ENCODE measurements around the gene KIF13A. TPM values are rescaled to one million over a fixed set of nuclear protein-coding genes. Genes with fewer than 3 reads are reported as not detected.

The KIF13A gene
- total RNA-seq, 1 donor from 2014 or later, result 54.4 TPM

- no peak for TF ChIP-seq CTCF (IDR thresholded peaks at IDR 0.05; ENCODE audit: unreplicated experiment)
- Mint-ChIP-seq H3K4me3 (no peak overlapping the region), H3K27me3 (ENCODE audit: low read depth) (no peaks in the 10 kb centered on the region), H3K4me1 (peaks cover 16% of the 10 kb centered on the region), H3K9me3 (no peaks in the 10 kb centered on the region), H3K36me3 (peaks cover 2% of the 10 kb centered on the region), H3K27ac (no peak overlapping the region)
- DNase-seq (ENCODE audit: low spot score in 2 of 2, unreplicated experiment in 2 of 2), result no peak
Measured at GRCh38 chr6:17856306-17856705, 131.1 kb downstream of the KIF13A start.

GRCh38 chr6:17855381-17855780 is 132.1 kb downstream of the KIF13A start:
- no peak overlapping the region for H3K27ac Mint-ChIP-seq
- H3K27me3 Mint-ChIP-seq (ENCODE audit: low read depth), result no peaks in the 10 kb centered on the region
- peaks cover 6% of the 10 kb centered on the region for H3K36me3 Mint-ChIP-seq
- no peak for DNase-seq (ENCODE audit: low spot score in 2 of 2, unreplicated experiment in 2 of 2)
- no peaks in the 10 kb centered on the region for H3K9me3 Mint-ChIP-seq
- TF ChIP-seq CTCF (IDR thresholded peaks at IDR 0.05; ENCODE audit: unreplicated experiment), result no peak
- H3K4me3 Mint-ChIP-seq, result no peak overlapping the region
- H3K4me1 Mint-ChIP-seq, result peaks cover 25% of the 10 kb centered on the region

- Mint-ChIP-seq H3K9me3 (no peaks in the 10 kb centered on the region), H3K36me3 (peaks cover 13% of the 10 kb centered on the region), H3K4me1 (peaks cover 30% of the 10 kb centered on the region), H3K27ac (no peak overlapping the region), H3K4me3 (no peak overlapping the region), H3K27me3 (ENCODE audit: low read depth) (no peaks in the 10 kb centered on the region)
- TF ChIP-seq CTCF (IDR thresholded peaks at IDR 0.05; ENCODE audit: unreplicated experiment), result no peak
- DNase-seq (ENCODE audit: low spot score in 2 of 2, unreplicated experiment in 2 of 2), result no peak
Measured at GRCh38 chr6:17853533-17853932, 133.9 kb downstream of the KIF13A start.

- Mint-ChIP-seq H3K4me3 (no peak overlapping the region), H3K27me3 (ENCODE audit: low read depth) (no peaks in the 10 kb centered on the region), H3K4me1 (peaks cover 28% of the 10 kb centered on the region), H3K27ac (peak overlapping the region; percentile 74), H3K36me3 (peaks cover 23% of the 10 kb centered on the region), H3K9me3 (no peaks in the 10 kb centered on the region)
- no peak for DNase-seq (ENCODE audit: low spot score in 2 of 2, unreplicated experiment in 2 of 2)
- no peak for TF ChIP-seq CTCF (IDR thresholded peaks at IDR 0.05; ENCODE audit: unreplicated experiment)
Measured at GRCh38 chr6:17851720-17852161, 135.7 kb downstream of the KIF13A start.

GRCh38 chr6:17851001-17851719 is 136.3 kb downstream of the KIF13A start:
- Mint-ChIP-seq H3K27me3 (ENCODE audit: low read depth) (no peaks in the 10 kb centered on the region), H3K9me3 (no peaks in the 10 kb centered on the region), H3K27ac (peak overlapping the region; percentile 74), H3K4me3 (no peak overlapping the region), H3K4me1 (peaks cover 28% of the 10 kb centered on the region), H3K36me3 (peaks cover 25% of the 10 kb centered on the region)
- no peak for DNase-seq (ENCODE audit: low spot score in 2 of 2, unreplicated experiment in 2 of 2)
- no peak for TF ChIP-seq CTCF (IDR thresholded peaks at IDR 0.05; ENCODE audit: unreplicated experiment)

All from mesothelial cell of epicardium (in vitro differentiated cells).